OCI-LY1 (cell line): ENCODE data around the gene SCAMP5.

Experiments used
- H2AFZ ChIP-seq: fragments of 200-600 bp; sonication (generic), shearing (Covaris generic); 2 replicates; pipeline ENCODE4 v1.6.0; 2014; ENCODE audit warnings: antibody characterized with exemption, mild to moderate bottlenecking, low read length
- H3F3A ChIP-seq: fragments of 200-600 bp; sonication (generic), shearing (Covaris generic); 2 replicates; pipeline ENCODE4 v1.6.0; 2014; ENCODE audit warnings: mild to moderate bottlenecking, antibody characterized with exemption, low read length, moderate library complexity; ENCODE audit not compliant: insufficient read depth
- H3K27ac ChIP-seq: fragments of 200-600 bp; sonication (generic); 2 replicates; pipeline ENCODE4 v1.5.1; 2014; ENCODE audit warnings: low read length, mixed run types, mild to moderate bottlenecking, low read depth; ENCODE audit not compliant: poor library complexity, severe bottlenecking
- H3K27me3 ChIP-seq: fragments of 200-600 bp; sonication (generic); 2 replicates; pipeline ENCODE4 v1.6.0; 2014; ENCODE audit warnings: antibody characterized with exemption, mild to moderate bottlenecking, low read length, moderate library complexity; ENCODE audit not compliant: insufficient read depth
- H3K36me3 ChIP-seq: fragments of 200-600 bp; sonication (generic); 2 replicates; pipeline ENCODE4 v1.6.1; 2014; ENCODE audit warnings: mild to moderate bottlenecking, antibody characterized with exemption, low read length, moderate library complexity, mixed read lengths; ENCODE audit not compliant: insufficient read depth
- H3K4me1 ChIP-seq: fragments of 200-600 bp; sonication (generic); 2 replicates; pipeline ENCODE4 v1.5.1; 2014; ENCODE audit warnings: mild to moderate bottlenecking, low read length, moderate library complexity; ENCODE audit not compliant: insufficient read depth, severe bottlenecking
- H3K4me2 ChIP-seq: fragments of 200-600 bp; sonication (generic), shearing (Covaris generic); 2 replicates; pipeline ENCODE4 v1.6.1; 2014; ENCODE audit warnings: low read length
- H3K4me3 ChIP-seq: fragments of 200-600 bp; sonication (generic); 2 replicates; pipeline ENCODE4 v1.5.1; 2014; ENCODE audit warnings: low read length, low read depth, mild to moderate bottlenecking, mixed read lengths; ENCODE audit not compliant: poor library complexity, severe bottlenecking
- H3K79me2 ChIP-seq: fragments of 200-600 bp; shearing (Covaris generic); 2 replicates; pipeline ENCODE4 v1.6.1; 2016; ENCODE audit warnings: mixed run types, low read length, mixed read lengths; ENCODE audit not compliant: insufficient read depth
- H3K9ac ChIP-seq: fragments of 200-600 bp; sonication (generic), shearing (Covaris generic); 2 replicates; pipeline ENCODE4 v1.6.1; 2014; ENCODE audit warnings: mild to moderate bottlenecking, low read length, mixed read lengths
- H3K9me2 ChIP-seq: fragments of 200-600 bp; sonication (generic), shearing (Covaris generic); 2 replicates; pipeline ENCODE4 v1.6.1; 2014; ENCODE audit warnings: low read depth, mild to moderate bottlenecking, low read length, mixed read lengths
- H3K9me3 ChIP-seq: fragments of 200-600 bp; shearing (Covaris generic); 2 replicates; pipeline ENCODE4 v1.6.1; 2014; ENCODE audit warnings: low read length, mixed read lengths
- H4K20me1 ChIP-seq: fragments of 200-600 bp; sonication (generic), shearing (Covaris generic); 2 replicates; pipeline ENCODE4 v1.6.0; 2016; ENCODE audit warnings: mild to moderate bottlenecking, low read length; ENCODE audit not compliant: insufficient read depth
- EZH2 ChIP-seq: fragments of 200-600 bp; sonication (generic), shearing (Covaris generic); IDR thresholded peaks from 2 replicates; pipeline ENCODE4 v1.8.0; 2017; ENCODE audit warnings: borderline replicate concordance, mixed run types, mild to moderate bottlenecking, antibody characterized with exemption, low read length, moderate library complexity, mixed read lengths
- TF ChIP-seq, protein P1 (sequence below): fragments of 200-600 bp; sonication (generic), shearing (Covaris generic); IDR thresholded peaks from 2 replicates; pipeline ENCODE4 v1.5.1; 2017; ENCODE audit warnings: mild to moderate bottlenecking, antibody characterized with exemption, low read length, moderate library complexity, mixed read lengths

SCAMP5 gene, protein sequence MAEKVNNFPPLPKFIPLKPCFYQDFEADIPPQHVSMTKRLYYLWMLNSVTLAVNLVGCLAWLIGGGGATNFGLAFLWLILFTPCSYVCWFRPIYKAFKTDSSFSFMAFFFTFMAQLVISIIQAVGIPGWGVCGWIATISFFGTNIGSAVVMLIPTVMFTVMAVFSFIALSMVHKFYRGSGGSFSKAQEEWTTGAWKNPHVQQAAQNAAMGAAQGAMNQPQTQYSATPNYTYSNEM

DNA sequence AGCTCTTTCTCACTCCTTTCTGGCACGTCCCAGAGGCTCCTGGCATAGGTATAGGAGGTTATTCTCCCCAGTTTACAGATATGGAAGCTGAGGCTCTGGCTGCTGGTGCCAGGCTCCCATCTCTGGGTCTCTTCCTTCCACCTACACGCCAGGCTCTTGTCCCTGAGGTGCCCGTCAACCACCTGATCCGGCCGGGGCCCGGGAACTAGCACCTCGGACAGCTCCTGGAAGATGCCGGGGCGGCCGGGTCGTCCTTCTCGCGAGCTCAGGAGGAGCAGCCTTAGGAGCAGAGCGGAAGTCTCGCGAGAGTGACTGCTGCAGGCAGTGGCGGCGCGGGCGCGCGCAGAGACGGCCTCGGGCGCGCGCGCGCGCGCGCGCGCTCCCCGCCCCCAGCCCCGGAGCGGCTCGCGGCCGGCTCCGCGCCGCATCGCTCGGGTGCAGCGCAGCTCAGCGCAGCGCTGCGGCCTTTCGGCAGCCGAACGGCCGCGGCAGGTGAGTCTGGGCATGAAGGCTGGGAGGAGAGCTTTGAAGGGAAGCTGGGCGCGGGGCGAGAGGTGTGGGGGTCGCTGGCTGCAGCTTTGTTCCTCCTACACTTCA is at the start of gene SCAMP5:
Gene SCAMP5 (plus strand): TSS at position 382 of the 597 bp plus-strand sequence. CDS start 16,277 bp downstream, outside the sequence.
- Histone ChIP-seq H3K79me2 (no peaks in the 10 kb centered on the region), H3K36me3 (peaks cover 16% of the 10 kb centered on the region), H3K27me3 (peaks cover 3% of the 10 kb centered on the region; the same call in 1 of the 2 replicates), H3K4me1 (peaks cover 37% of the 10 kb centered on the region), H3K27ac (peak within 1 kb of the TSS; percentile 58), H2AFZ (no peak within 1 kb of the TSS), H3K9ac (peak within 1 kb of the TSS; percentile 92), H3K4me3 (peak within 1 kb of the TSS; percentile 94), H3K9me3 (no peaks in the 10 kb centered on the region), H3K4me2 (peak within 1 kb of the TSS; percentile 67), H3F3A (no peaks in the 10 kb centered on the region), H4K20me1 (no peaks in the 10 kb centered on the region), H3K9me2 (no peaks in the 10 kb centered on the region)
- TF ChIP-seq, protein P1, sequence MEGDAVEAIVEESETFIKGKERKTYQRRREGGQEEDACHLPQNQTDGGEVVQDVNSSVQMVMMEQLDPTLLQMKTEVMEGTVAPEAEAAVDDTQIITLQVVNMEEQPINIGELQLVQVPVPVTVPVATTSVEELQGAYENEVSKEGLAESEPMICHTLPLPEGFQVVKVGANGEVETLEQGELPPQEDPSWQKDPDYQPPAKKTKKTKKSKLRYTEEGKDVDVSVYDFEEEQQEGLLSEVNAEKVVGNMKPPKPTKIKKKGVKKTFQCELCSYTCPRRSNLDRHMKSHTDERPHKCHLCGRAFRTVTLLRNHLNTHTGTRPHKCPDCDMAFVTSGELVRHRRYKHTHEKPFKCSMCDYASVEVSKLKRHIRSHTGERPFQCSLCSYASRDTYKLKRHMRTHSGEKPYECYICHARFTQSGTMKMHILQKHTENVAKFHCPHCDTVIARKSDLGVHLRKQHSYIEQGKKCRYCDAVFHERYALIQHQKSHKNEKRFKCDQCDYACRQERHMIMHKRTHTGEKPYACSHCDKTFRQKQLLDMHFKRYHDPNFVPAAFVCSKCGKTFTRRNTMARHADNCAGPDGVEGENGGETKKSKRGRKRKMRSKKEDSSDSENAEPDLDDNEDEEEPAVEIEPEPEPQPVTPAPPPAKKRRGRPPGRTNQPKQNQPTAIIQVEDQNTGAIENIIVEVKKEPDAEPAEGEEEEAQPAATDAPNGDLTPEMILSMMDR, result no peak
- TF ChIP-seq EZH2, result no peak

DNA sequence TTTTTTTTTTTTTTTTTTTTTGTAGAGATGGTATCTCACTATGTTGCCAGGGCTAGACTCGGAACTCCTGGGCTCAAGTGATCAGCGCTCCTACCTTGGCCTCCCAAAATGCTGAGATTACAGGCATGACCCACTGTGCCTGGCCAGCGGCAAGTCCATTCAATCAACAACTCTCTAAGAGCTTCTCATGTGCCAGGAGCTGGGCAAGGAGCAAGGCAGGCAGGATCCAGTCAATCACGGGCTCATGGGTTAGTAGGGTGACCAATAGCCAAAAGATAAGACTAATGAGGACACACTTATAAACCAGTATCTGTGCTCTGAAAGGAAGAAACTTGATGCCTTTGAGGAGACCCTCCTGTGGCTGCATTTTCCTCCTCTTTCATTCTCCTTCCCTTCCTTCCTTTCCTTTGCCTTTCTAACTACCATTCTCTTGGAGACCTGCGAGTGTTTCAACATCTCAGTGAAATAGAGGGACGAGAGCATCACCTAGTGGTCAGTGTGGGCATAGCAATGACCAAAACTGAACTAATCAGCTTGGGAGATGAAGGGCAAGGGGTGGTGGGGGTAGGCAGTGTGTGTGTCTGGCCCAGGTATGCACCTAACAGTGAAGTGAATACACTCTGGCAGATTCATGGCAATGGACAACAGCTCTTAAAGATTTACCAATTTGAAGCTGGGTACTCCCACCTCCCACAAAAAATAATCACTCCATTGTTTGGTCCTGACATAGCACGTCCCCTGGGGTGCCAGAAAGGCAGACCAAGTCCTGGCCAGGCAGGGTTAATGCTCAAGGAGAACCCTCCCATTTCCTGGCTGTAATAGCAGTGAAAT is 45.1 kb upstream of the SCAMP5 start:
- Histone ChIP-seq H3K27me3 (no peaks in the 10 kb centered on the region), H3F3A (no peaks in the 10 kb centered on the region), H3K9ac (no peak overlapping the region), H2AFZ (no peak overlapping the region), H3K4me3 (no peak overlapping the region), H3K27ac (no peak overlapping the region), H3K36me3 (no peaks in the 10 kb centered on the region), H3K9me3 (no peaks in the 10 kb centered on the region), H3K79me2 (no peaks in the 10 kb centered on the region), H3K9me2 (no peaks in the 10 kb centered on the region), H4K20me1 (no peaks in the 10 kb centered on the region), H3K4me2 (no peak overlapping the region), H3K4me1 (peaks cover 15% of the 10 kb centered on the region)
- TF ChIP-seq EZH2, result no peak
- TF ChIP-seq, protein P1, result peak; percentile 99

DNA sequence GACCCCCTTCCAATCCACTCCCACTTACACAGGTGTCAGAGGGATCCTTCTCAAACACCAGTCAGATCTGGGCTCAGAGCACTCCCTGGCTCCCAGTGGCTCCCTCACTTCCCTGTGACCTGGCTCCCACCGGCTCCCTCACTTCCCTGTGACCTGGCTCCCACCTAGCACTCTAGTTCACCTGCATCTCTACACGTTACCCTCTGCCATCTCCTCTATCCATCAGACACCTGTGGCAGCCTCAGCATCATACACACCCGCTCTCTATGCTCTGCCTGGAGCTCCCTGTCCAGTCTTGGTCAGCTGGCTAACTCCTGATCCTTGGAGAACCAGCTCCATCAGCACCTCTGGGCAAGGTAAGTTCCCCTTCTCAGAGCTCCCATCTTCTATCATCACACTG is 44.4 kb upstream of the SCAMP5 start:
- no peak for TF ChIP-seq EZH2
- TF ChIP-seq, protein P1, result no peak
- no peaks in the 10 kb centered on the region for H3K9me2 ChIP-seq
- no peak overlapping the region for H3K4me3 ChIP-seq
- no peaks in the 10 kb centered on the region for H3F3A ChIP-seq
- no peaks in the 10 kb centered on the region for H3K27me3 ChIP-seq
- peaks cover 22% of the 10 kb centered on the region for H3K4me1 ChIP-seq
- H3K9ac ChIP-seq, result no peak overlapping the region
- H3K79me2 ChIP-seq, result peaks cover 4% of the 10 kb centered on the region; the same call in 1 of the 2 replicates
- no peaks in the 10 kb centered on the region for H3K36me3 ChIP-seq
- H4K20me1 ChIP-seq, result no peaks in the 10 kb centered on the region
- no peak overlapping the region for H3K4me2 ChIP-seq
- H2AFZ ChIP-seq, result no peak overlapping the region
- H3K9me3 ChIP-seq, result no peaks in the 10 kb centered on the region
- H3K27ac ChIP-seq, result no peak overlapping the region
